ENCODE results near the gene IGFN1. TPM values are rescaled to one million over a fixed set of nuclear protein-coding genes. Genes with fewer than 3 reads are reported as not detected.

Gene IGFN1
- polyA plus RNA-seq, 1 of the 3 experiments (the other 2 are of a cell fraction): 0.18 TPM

- Histone ChIP-seq H3K9me3 (no peaks in the 10 kb centered on the region), H3K27ac (ENCODE audit: low read depth in 2 of 2, low read length in 1 of 2) (no peak overlapping the region), H3K79me2 (ENCODE audit: insufficient read depth) (no peaks in the 10 kb centered on the region), H3K4me2 (no peak overlapping the region), H3K4me3 (ENCODE audit: low read depth in 2 of 2, low read length in 1 of 2) (no peak overlapping the region), H4K20me1 (ENCODE audit: insufficient read depth) (no peaks in the 10 kb centered on the region), H3F3A (replicated peaks; ENCODE audit: insufficient read depth) (no peaks in the 10 kb centered on the region), H3K9me2 (no peaks in the 10 kb centered on the region), H3K27me3 (ENCODE audit: insufficient read depth) (no peaks in the 10 kb centered on the region), H3K36me3 (replicated peaks in 1 of 2; ENCODE audit: control insufficient read depth in 1 of 2, insufficient read depth in 2 of 2, low read length in 1 of 2) (no peaks in the 10 kb centered on the region), H2AFZ (ENCODE audit: low read depth) (no peak overlapping the region), H3K4me1 (ENCODE audit: control insufficient read depth in 1 of 2, insufficient read depth in 2 of 2, low read depth in 1 of 2, low read length in 1 of 2) (no peaks in the 10 kb centered on the region), H3K9ac (no peak overlapping the region)
- no peak for TF ChIP-seq RXRA (IDR thresholded peaks at IDR 0.05; ENCODE audit: borderline replicate concordance, low read depth)
- DNase-seq: no peak
- 18% methylated on average over 3 of the region's 3 CpGs for WGBS (ENCODE audit: low lambda C conversion rate)
- CTCF ChIA-PET: interaction anchor here (0.5 kb wide), 1 partner anchor 557 kb away, joined by 3 read pairs; no protein-coding TSS in a partner anchor
- POLR2A ChIA-PET: no interaction called here
Observed at GRCh38 chr1:201178718-201179117, 11.9 kb upstream of the IGFN1 start.

- no peaks in the 10 kb centered on the region for H3K27me3 ChIP-seq (ENCODE audit: insufficient read depth)
- WGBS (ENCODE audit: low lambda C conversion rate): 42% methylated on average over 1 of the region's 1 CpG
- H3K79me2 ChIP-seq (ENCODE audit: insufficient read depth): no peaks in the 10 kb centered on the region
- H3K9me2 ChIP-seq: no peaks in the 10 kb centered on the region
- H3K4me3 ChIP-seq (ENCODE audit: low read depth in 2 of 2, low read length in 1 of 2): no peak overlapping the region
- peaks cover 6 to 13% of the 10 kb centered on the region in 2 experiments; a peak in 3 of 4 replicates for H3K4me1 ChIP-seq (ENCODE audit: control insufficient read depth in 1 of 2, insufficient read depth in 2 of 2, low read depth in 1 of 2, low read length in 1 of 2)
- ChIA-PET POLR2A (no interaction called here), CTCF (interaction anchor here (1.0 to 1.5 kb wide), 2 partner anchors 13 to 42 kb away, joined by 3 read pairs; no protein-coding TSS in a partner anchor)
- no peak for TF ChIP-seq MEF2A (IDR thresholded peaks at IDR 0.05; ENCODE audit: borderline replicate concordance, low read depth)
- TF ChIP-seq MAX (IDR thresholded peaks at IDR 0.05; ENCODE audit: low read depth): no peak
- TF ChIP-seq CTCF (IDR thresholded peaks at IDR 0.05): no peak
- TF ChIP-seq FOXJ3 (CRISPR knock-in tag; IDR thresholded peaks at IDR 0.05): no peak
- no peak for TF ChIP-seq EZH2phosphoT487 (IDR thresholded peaks at IDR 0.05; ENCODE audit: borderline replicate concordance, low read depth)
- no peak for TF ChIP-seq RCOR1 (IDR thresholded peaks at IDR 0.05; ENCODE audit: low read length)
- no peak for TF ChIP-seq FOXM1 (IDR thresholded peaks at IDR 0.05; ENCODE audit: low read depth)
- TF ChIP-seq USF1 (IDR thresholded peaks at IDR 0.05; ENCODE audit: borderline replicate concordance, low read depth): no peak
- TF ChIP-seq REST (IDR thresholded peaks at IDR 0.05; ENCODE audit: low read depth, low read length): no peak
- no peak for TF ChIP-seq JUND (IDR thresholded peaks at IDR 0.05)
- TF ChIP-seq RFX5 (IDR thresholded peaks at IDR 0.05; ENCODE audit: low read length): no peak
- TF ChIP-seq YY1 (IDR thresholded peaks at IDR 0.05; ENCODE audit: low read depth): no peak
- no peak for TF ChIP-seq NFIC (IDR thresholded peaks at IDR 0.05; ENCODE audit: borderline replicate concordance)
- no peak for TF ChIP-seq GABPA (IDR thresholded peaks at IDR 0.05; ENCODE audit: low read depth)
- TF ChIP-seq RXRA (IDR thresholded peaks at IDR 0.05; ENCODE audit: borderline replicate concordance, low read depth): no peak
- TF ChIP-seq GATA2 (CRISPR knock-in tag; IDR thresholded peaks at IDR 0.05): no peak
- TF ChIP-seq IRF3 (IDR thresholded peaks at IDR 0.05; ENCODE audit: low read depth, low read length): no peak
- TF ChIP-seq PBX3 (IDR thresholded peaks at IDR 0.05): no peak
- H3K36me3 ChIP-seq (replicated peaks in 1 of 2; ENCODE audit: control insufficient read depth in 1 of 2, insufficient read depth in 2 of 2, low read length in 1 of 2): no peaks in the 10 kb centered on the region
- H2AFZ ChIP-seq (ENCODE audit: low read depth): no peak overlapping the region
- no peaks in the 10 kb centered on the region for H3K9me3 ChIP-seq
- no peak overlapping the region for H3K4me2 ChIP-seq
- no peak overlapping the region for H3K9ac ChIP-seq
- no peak overlapping the region for H3K27ac ChIP-seq (ENCODE audit: low read depth in 2 of 2, low read length in 1 of 2)
- H4K20me1 ChIP-seq (ENCODE audit: insufficient read depth): no peaks in the 10 kb centered on the region
- no peak for DNase-seq
- H3F3A ChIP-seq (replicated peaks; ENCODE audit: insufficient read depth): no peaks in the 10 kb centered on the region
Observed at GRCh38 chr1:201180141-201180540, 10.5 kb upstream of the IGFN1 start.
